CD14-positive monocyte (primary cell): ENCODE data around the gene PTTG1IP. TPM values are rescaled to one million over a fixed set of nuclear protein-coding genes. Genes with fewer than 3 reads are reported as not detected.

Experiments used
- DNase-seq, 3 donors: peaks; one replicate each; pipeline ENCODE4 v3.0.0-alpha.2; 2011 to 2022
- H2AFZ ChIP-seq: 2 replicates; pipeline ENCODE4 v1.6.0; 2012; ENCODE audit warnings: mild to moderate bottlenecking, low read depth, low read length, inconsistent platforms; ENCODE audit not compliant: insufficient read depth, poor library complexity, severe bottlenecking
- H3K27ac ChIP-seq, 2 donors: 1 replicate in 1 of 2; 2 replicates in 1 of 2; pipeline ENCODE4 v1.5.1; 2012 to 2013; ENCODE audit warnings: low read length in 2 of 2, control low read depth in 1 of 2, inconsistent platforms in 1 of 2, low read depth in 1 of 2, mild to moderate bottlenecking in 1 of 2
- H3K27me3 ChIP-seq, 2 donors: one replicate each; pipeline versions ENCODE4 v1.6.0 to v1.6.1; 2011 to 2013; ENCODE audit warnings: low read length in 2 of 2; ENCODE audit not compliant: control insufficient read depth in 2 of 2, insufficient read depth in 2 of 2
- H3K36me3 ChIP-seq, 2 donors: replicated peaks in 1 of 2; 1 replicate in 1 of 2; 2 replicates in 1 of 2; pipeline versions ENCODE4 v1.5.1 to v1.6.1; 2012 to 2013; ENCODE audit warnings: low read length in 2 of 2, control low read depth in 1 of 2, inconsistent platforms in 1 of 2, mild to moderate bottlenecking in 1 of 2; ENCODE audit not compliant: insufficient read depth in 2 of 2, control insufficient read depth in 1 of 2
- H3K4me1 ChIP-seq, 2 donors: 1 replicate in 1 of 2; 2 replicates in 1 of 2; pipeline versions ENCODE4 v1.5.1 to v1.6.1; 2012 to 2013; ENCODE audit warnings: low read length in 2 of 2, control low read depth in 1 of 2, inconsistent platforms in 1 of 2, mild to moderate bottlenecking in 1 of 2, moderate library complexity in 1 of 2; ENCODE audit not compliant: insufficient read depth in 2 of 2, control insufficient read depth in 1 of 2
- H3K4me2 ChIP-seq: replicated peaks from 2 replicates; pipeline ENCODE3; 2012; ENCODE audit warnings: low read length, moderate library complexity, mild to moderate bottlenecking; ENCODE audit not compliant: poor library complexity, severe bottlenecking; ENCODE audit errors: extremely low read depth
- H3K4me3 ChIP-seq, 3 experiments: fragments of 200-600 bp in 1 of 3; sonication (generic) in 1 of 3; replicated peaks in 1 of 3; 1 replicate in 2 of 3; 2 replicates in 1 of 3; pipeline ENCODE4 v1.5.1; 2011 to 2013; ENCODE audit warnings: low read length in 3 of 3, mild to moderate bottlenecking in 3 of 3, control low read depth in 2 of 3, low read depth in 2 of 3, inconsistent platforms in 1 of 3, moderate library complexity in 1 of 3
- H3K79me2 ChIP-seq: 2 replicates; pipeline ENCODE4 v1.6.0; 2012; ENCODE audit warnings: mild to moderate bottlenecking, control low read depth, inconsistent platforms, low read length, moderate library complexity; ENCODE audit not compliant: insufficient read depth
- H3K9ac ChIP-seq: 2 replicates; pipeline ENCODE4 v1.6.0; 2017; ENCODE audit warnings: low read length, mild to moderate bottlenecking; ENCODE audit not compliant: insufficient read depth, poor library complexity, severe bottlenecking
- H3K9me3 ChIP-seq, 2 donors: replicated peaks in 1 of 2; 1 replicate in 1 of 2; 2 replicates in 1 of 2; pipeline versions ENCODE4 v1.5.1 to v1.6.1; 2012 to 2013; ENCODE audit warnings: low read length in 2 of 2, control low read depth in 1 of 2; ENCODE audit not compliant: control insufficient read depth in 1 of 2, insufficient read depth in 1 of 2
- H4K20me1 ChIP-seq: 2 replicates; pipeline ENCODE4 v1.6.0; 2012; ENCODE audit warnings: mild to moderate bottlenecking, low read length, control low read depth, moderate library complexity; ENCODE audit not compliant: insufficient read depth
- H3K27ac Mint-ChIP-seq, 7 donors: one replicate each; pipeline ENCODE4 v1.8.0; 2020; ENCODE audit warnings: mild to moderate bottlenecking in 7 of 7, mixed read lengths in 7 of 7, moderate library complexity in 6 of 7, inconsistent platforms in 2 of 7
- H3K27me3 Mint-ChIP-seq, 3 donors: one replicate each; pipeline ENCODE4 v1.8.0; 2021 to 2022; ENCODE audit warnings: low read depth in 3 of 3, mild to moderate bottlenecking in 3 of 3, mixed read lengths in 3 of 3, moderate library complexity in 3 of 3, inconsistent platforms in 1 of 3
- H3K36me3 Mint-ChIP-seq, 2 donors: one replicate each; pipeline ENCODE4 v1.8.0; 2020; ENCODE audit warnings: mixed read lengths in 2 of 2, inconsistent platforms in 1 of 2, mild to moderate bottlenecking in 1 of 2
- H3K4me1 Mint-ChIP-seq: one replicate; pipeline ENCODE4 v1.8.0; 2020; ENCODE audit warnings: mild to moderate bottlenecking, mixed read lengths
- H3K4me3 Mint-ChIP-seq, 2 donors: one replicate each; pipeline ENCODE4 v1.8.0; 2020; ENCODE audit warnings: mild to moderate bottlenecking in 2 of 2, mixed read lengths in 2 of 2, moderate library complexity in 1 of 2
- H3K9me3 Mint-ChIP-seq, 7 donors: one replicate each; pipeline ENCODE4 v1.8.0; 2020 to 2022; ENCODE audit warnings: mixed read lengths in 7 of 7, mild to moderate bottlenecking in 6 of 7, moderate library complexity in 6 of 7, inconsistent platforms in 2 of 7
- CTCF ChIP-seq: fragments of 200-600 bp; IDR thresholded peaks from one replicate; pipeline ENCODE4 v1.8.0; 2022; ENCODE audit warnings: antibody characterized with exemption, mild to moderate bottlenecking
- WGBS: methylation state at CpG from one replicate; pipeline ENCODE4 v1.1.5; 2013; ENCODE audit warnings: missing lambda C conversion rate; ENCODE audit not compliant: insufficient coverage; 5-methylcytosine and 5-hydroxymethylcytosine counted together
- intact Hi-C, 2 donors: fragments of 100-400 bp; cut with micrococcal nuclease; formaldehyde crosslinking; loops; one replicate each; pipeline versions ENCODE4 v1.15.0 to v1.15.1; 2023
- polyA plus RNA-seq, 3 donors: library from polyadenylated mRNA; depleted of rRNA in 1 of 3; unstranded in 2 of 3; stranded (reverse) in 1 of 3; fragments of 300-500 nt in 2 of 3; fragments of >200 nt in 1 of 3; fragmentation: Illumina TruSeq in 2 of 3; gene quantifications; 1 replicate in 2 of 3; 2 replicates in 1 of 3; pipeline ENCODE4 v1.2.3, GENCODE V29; 2012 to 2021

Gene PTTG1IP
- polyA plus RNA-seq, 3 donors, result 118 to 238 (median 206) TPM

- 95% methylated on average over 13 of the region's 14 CpGs for WGBS
- H3K27ac ChIP-seq, result peak overlapping the region; percentile 46 to 85
Measured at GRCh38 chr21:44904141-44904923, 30.8 kb upstream of the PTTG1IP start.

GRCh38 chr21:44903689-44904088 lies 30.2 kb upstream of the PTTG1IP start:
- Histone ChIP-seq H3K4me1 (peaks cover 67 to 86% of the 10 kb centered on the region in 2 donors), H3K4me2 (no peak overlapping the region), H3K27ac (peak overlapping the region; percentile 46 to 55), H3K79me2 (peaks cover 94% of the 10 kb centered on the region), H3K9ac (no peak overlapping the region), H2AFZ (no peak overlapping the region), H3K4me3 (no peak overlapping the region), H3K27me3 (no peaks in the 10 kb centered on the region), H4K20me1 (peaks cover 100% of the 10 kb centered on the region), H3K36me3 (peaks cover 90% of the 10 kb centered on the region in 2 donors), H3K9me3 (no peaks in the 10 kb centered on the region)
- Mint-ChIP-seq H3K4me3 (no peak overlapping the region), H3K4me1 (peaks cover 60% of the 10 kb centered on the region), H3K36me3 (peaks cover 62 to 95% of the 10 kb centered on the region in 2 donors), H3K9me3 (peaks cover 0 to 1% (median 0%) of the 10 kb centered on the region in 7 donors), H3K27ac (peak overlapping the region; percentile 36 to 86 (median 74)), H3K27me3 (peaks cover 0 to 3% (median under 1%) of the 10 kb centered on the region in 3 donors)
- intact Hi-C loops, result no loop called here
- no peak for TF ChIP-seq CTCF
- no peak for DNase-seq
- 93% methylated on average over 15 of the region's 22 CpGs for WGBS

More at GRCh38 chr21:44904141-44904923, 30.8 kb upstream of the PTTG1IP start:
- DNase-seq, result no peak
- H3K9me3 Mint-ChIP-seq, result peaks cover 0 to 1% (median 0%) of the 10 kb centered on the region in 7 donors
- peaks cover 0 to 3% (median 2%) of the 10 kb centered on the region in 3 donors for H3K27me3 Mint-ChIP-seq
- Histone ChIP-seq H3K27me3 (no peaks in the 10 kb centered on the region), H3K4me1 (peaks cover 73 to 86% of the 10 kb centered on the region in 2 donors), H3K9me3 (no peaks in the 10 kb centered on the region), H2AFZ (no peak overlapping the region), H3K4me3 (no peak overlapping the region), H4K20me1 (peaks cover 100% of the 10 kb centered on the region), H3K36me3 (peaks cover 90% of the 10 kb centered on the region in 2 donors), H3K9ac (no peak overlapping the region), H3K4me2 (no peak overlapping the region), H3K79me2 (peaks cover 98% of the 10 kb centered on the region)
- intact Hi-C loops, result no loop called here
- H3K27ac Mint-ChIP-seq, result peak overlapping the region; percentile 49 to 86 (median 71)
- H3K36me3 Mint-ChIP-seq, result peaks cover 67 to 95% of the 10 kb centered on the region in 2 donors
- H3K4me3 Mint-ChIP-seq, result no peak overlapping the region
- no peak for TF ChIP-seq CTCF
- H3K4me1 Mint-ChIP-seq, result peaks cover 66% of the 10 kb centered on the region
